22Rv1 (cell line): ENCODE measurements around the gene ANKRD33B.

Experiments
- H3K27ac ChIP-seq: fragments of 450-650 bp; 2 replicates; pipeline ENCODE4 v1.5.1; 2017
- CTCF ChIP-seq: fragments of 450-650 bp; IDR thresholded peaks from 2 replicates; pipeline ENCODE4 v1.5.1; 2017; ENCODE audit warnings: mild to moderate bottlenecking
- ZFX ChIP-seq: fragments of 450-650 bp; IDR thresholded peaks from 2 replicates; pipeline ENCODE4 v1.6.1; 2017; ENCODE audit warnings: antibody characterized with exemption, borderline replicate concordance

ANKRD33B gene

GRCh38 chr5:10552183-10553143, 11.4 kb upstream of the ANKRD33B start:
- TF ChIP-seq ZFX, result no peak
- H3K27ac ChIP-seq, result no peak overlapping the region

GRCh38 chr5:10553476-10553875, 10.4 kb upstream of the ANKRD33B start:
- no peak for TF ChIP-seq ZFX
- TF ChIP-seq CTCF, result no peak
- H3K27ac ChIP-seq, result no peak overlapping the region

- no peak for TF ChIP-seq ZFX
- TF ChIP-seq CTCF, result no peak
- H3K27ac ChIP-seq, result no peak overlapping the region
These were observed 8.6 kb upstream of the ANKRD33B start for GRCh38 chr5:10555277-10555684.

- H3K27ac ChIP-seq, result no peak overlapping the region
These were observed 7.5 kb upstream of the ANKRD33B start for GRCh38 chr5:10556289-10556807.

GRCh38 chr5:10556893-10557746, 6.8 kb upstream of the ANKRD33B start:
- no peak for TF ChIP-seq CTCF
- TF ChIP-seq ZFX, result no peak
- no peak overlapping the region for H3K27ac ChIP-seq

More at GRCh38 chr5:10556289-10556807, 7.5 kb upstream of the ANKRD33B start:
- TF ChIP-seq ZFX, result no peak
- no peak for TF ChIP-seq CTCF

GRCh38 chr5:10559151-10559550, 4.7 kb upstream of the ANKRD33B start:
- TF ChIP-seq ZFX (no peak), CTCF (no peak)

GRCh38 chr5:10559871-10560270, 4.0 kb upstream of the ANKRD33B start:
- H3K27ac ChIP-seq, result no peak overlapping the region
- TF ChIP-seq ZFX (no peak), CTCF (no peak)

More at GRCh38 chr5:10559151-10559550, 4.7 kb upstream of the ANKRD33B start:
- H3K27ac ChIP-seq, result no peak overlapping the region
